NB4 (cell line): ENCODE data around the gene CA5A.

Experiments used
- CTCF ChIP-seq: IDR thresholded peaks from one replicate; pipeline ENCODE4 v1.5.1; 2012; ENCODE audit warnings: low read depth, low read length
- MYC ChIP-seq: IDR thresholded peaks from 2 replicates; pipeline ENCODE4 v1.6.1; 2011; ENCODE audit warnings: low read depth, low read length
- POLR2A ChIP-seq: IDR thresholded peaks from 2 replicates; pipeline ENCODE4 v1.6.1; 2011; ENCODE audit warnings: mild to moderate bottlenecking; ENCODE audit not compliant: insufficient read length; ENCODE audit errors: extremely low read depth
- TF ChIP-seq, protein P1 (sequence below): IDR thresholded peaks from 2 replicates; pipeline ENCODE4 v1.6.1; 2011; ENCODE audit warnings: low read depth, low read length

GRCh38 chr16:87864331-87864989 is 71.9 kb downstream of the CA5A start:
- no peak for TF ChIP-seq MYC
- TF ChIP-seq CTCF, result no peak
- no peak for TF ChIP-seq POLR2A
- TF ChIP-seq, protein P1, sequence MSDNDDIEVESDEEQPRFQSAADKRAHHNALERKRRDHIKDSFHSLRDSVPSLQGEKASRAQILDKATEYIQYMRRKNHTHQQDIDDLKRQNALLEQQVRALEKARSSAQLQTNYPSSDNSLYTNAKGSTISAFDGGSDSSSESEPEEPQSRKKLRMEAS, result no peak
